ENCODE measurements around the gene ZC3H12A. TPM values are rescaled to one million over a fixed set of nuclear protein-coding genes. Genes with fewer than 3 reads are reported as not detected.
A peak's percentile ranks its signal among the peaks of the same experiment; 100 is the strongest.

The ZC3H12A gene
- total and polyA plus RNA-seq, 4 donors, result 2.1 to 10.9 (median 3.0) TPM

- Histone ChIP-seq H3K4me1 (ENCODE audit: control insufficient read depth in 4 of 4, insufficient read depth in 4 of 4, low read length in 3 of 4) (no peaks in the 10 kb centered on the region), H3K9me3 (ENCODE audit: control insufficient read depth in 4 of 4, low read length in 3 of 4) (no peaks in the 10 kb centered on the region), H3K27me3 (ENCODE audit: control insufficient read depth in 4 of 4, insufficient read depth in 4 of 4, low read length in 3 of 4) (no peaks in the 10 kb centered on the region), H3K27ac (ENCODE audit: low read depth in 1 of 2, low read length in 2 of 2) (no peak overlapping the region), H3K36me3 (ENCODE audit: control insufficient read depth in 4 of 4, insufficient read depth in 3 of 4, low read depth in 1 of 4, low read length in 3 of 4) (no peaks in the 10 kb centered on the region), H3K4me3 (ENCODE audit: low read depth in 1 of 3, low read length in 3 of 3) (no peak overlapping the region), H3K9ac (ENCODE audit: low read depth in 1 of 2, low read length in 2 of 2) (no peak overlapping the region)
- peak; percentile 83 for DNase-seq (ENCODE audit: low spot score)
- no peak for TF ChIP-seq FOXA1 (IDR thresholded peaks at IDR 0.05)
- no peak for TF ChIP-seq YY1 (IDR thresholded peaks at IDR 0.05)
- peak; percentile 93 for TF ChIP-seq CTCF (IDR thresholded peaks at IDR 0.05; ENCODE audit: low read depth, low read length, missing input control)
- no peak for TF ChIP-seq SP1 (IDR thresholded peaks at IDR 0.05)
- no peak for TF ChIP-seq MAX (IDR thresholded peaks at IDR 0.05)
- TF ChIP-seq RAD21 (IDR thresholded peaks at IDR 0.05), result peak; percentile 88 to 91
- no peak for TF ChIP-seq GABPA (IDR thresholded peaks at IDR 0.05 in 1 of 2, conservative IDR thresholded peaks at IDR 0.05 in 1 of 2)
- 27% methylated on average over 16 of the region's 16 CpGs for WGBS
These were observed 39.8 kb upstream of the ZC3H12A start for GRCh38 chr1:37434292-37435225.

- no peak overlapping the region for H3K9ac ChIP-seq (ENCODE audit: low read depth in 1 of 2, low read length in 2 of 2)
- H3K36me3 ChIP-seq (ENCODE audit: control insufficient read depth in 4 of 4, insufficient read depth in 3 of 4, low read depth in 1 of 4, low read length in 3 of 4), result no peaks in the 10 kb centered on the region
- no peak overlapping the region for H3K4me3 ChIP-seq (ENCODE audit: low read depth in 1 of 3, low read length in 3 of 3)
- H3K9me3 ChIP-seq (ENCODE audit: control insufficient read depth in 4 of 4, low read length in 3 of 4), result no peaks in the 10 kb centered on the region
- WGBS, result 69% methylated on average over 2 of the region's 2 CpGs
- H3K27me3 ChIP-seq (ENCODE audit: control insufficient read depth in 4 of 4, insufficient read depth in 4 of 4, low read length in 3 of 4), result peaks cover 0 to 3% (median 0%) of the 10 kb centered on the region in 4 donors
- H3K4me1 ChIP-seq (ENCODE audit: control insufficient read depth in 4 of 4, insufficient read depth in 4 of 4, low read length in 3 of 4), result no peaks in the 10 kb centered on the region
- no peak for TF ChIP-seq FOXA1 (IDR thresholded peaks at IDR 0.05)
- no peak for TF ChIP-seq TAF1 (conservative IDR thresholded peaks at IDR 0.05)
- no peak for TF ChIP-seq JUND (IDR thresholded peaks at IDR 0.05)
- TF ChIP-seq FOXA2 (IDR thresholded peaks at IDR 0.05), result no peak
- TF ChIP-seq RAD21 (IDR thresholded peaks at IDR 0.05), result no peak
- no peak for TF ChIP-seq RXRA (IDR thresholded peaks at IDR 0.05)
- no peak for TF ChIP-seq SP1 (IDR thresholded peaks at IDR 0.05)
- TF ChIP-seq ZBTB33 (IDR thresholded peaks at IDR 0.05), result no peak
- no peak for TF ChIP-seq MAX (IDR thresholded peaks at IDR 0.05)
- no peak for TF ChIP-seq HNF4G (IDR thresholded peaks at IDR 0.05)
- TF ChIP-seq NR2F2 (IDR thresholded peaks at IDR 0.05), result no peak
- no peak for TF ChIP-seq CTCF (IDR thresholded peaks at IDR 0.05; ENCODE audit: low read depth, low read length, missing input control)
- no peak for TF ChIP-seq GABPA (IDR thresholded peaks at IDR 0.05 in 1 of 2, conservative IDR thresholded peaks at IDR 0.05 in 1 of 2)
- no peak for TF ChIP-seq ATF3 (IDR thresholded peaks at IDR 0.05)
- TF ChIP-seq HNF4A (conservative IDR thresholded peaks at IDR 0.05), result no peak
- no peak for TF ChIP-seq YY1 (IDR thresholded peaks at IDR 0.05)
- no peak for TF ChIP-seq REST (IDR thresholded peaks at IDR 0.05)
- no peak for TF ChIP-seq EGR1 (IDR thresholded peaks at IDR 0.05; ENCODE audit: low read depth in 2 of 2)
- H3K27ac ChIP-seq (ENCODE audit: low read depth in 1 of 2, low read length in 2 of 2), result no peak overlapping the region
- peak; percentile 53 for DNase-seq (ENCODE audit: low spot score)
These were observed 37.3 kb upstream of the ZC3H12A start for GRCh38 chr1:37437087-37437486.
